B cell (primary cell): Measurements from ENCODE around the gene NUP210L. TPM values are rescaled to one million over a fixed set of nuclear protein-coding genes. Genes with fewer than 3 reads are reported as not detected.
"Not testable (repeated sequence)": the region's sequence is repeated elsewhere in the genome, so short reads cannot be mapped to it uniquely, and the experiment has no call there.

Experiments used
- ATAC-seq: fragments of 200-7000 bp; cut with Tn5 transposase; one replicate; pipeline ENCODE4 v1.10.0; 2021; ENCODE audit warnings: low read depth, mild to moderate bottlenecking, moderate number of reproducible peaks, moderate library complexity
- CTCF ChIA-PET: fragments of 350-600 bp; sonication (Branson Sonifier 250); formaldehyde crosslinking; loops from one replicate; lab custom pipeline; 2021; ENCODE audit warnings: antibody characterized with exemption, inconsistent platforms; lab: Charles Lee
- POLR2A ChIA-PET: fragments of 350-600 bp; sonication (Branson Sonifier 250); formaldehyde crosslinking; loops from one replicate; lab custom pipeline; 2021; ENCODE audit warnings: antibody characterized with exemption; lab: Charles Lee
- DNase-seq: peaks from one replicate; pipeline ENCODE4 v3.0.0; 2013
- H2AFZ ChIP-seq: 2 replicates; pipeline ENCODE4 v1.6.1; 2012; ENCODE audit warnings: mild to moderate bottlenecking, low read depth, low read length; ENCODE audit not compliant: insufficient read depth, poor library complexity, severe bottlenecking
- H3K27ac ChIP-seq, 2 donors: 1 replicate in 1 of 2; 2 replicates in 1 of 2; pipeline ENCODE4 v1.5.1; 2012 to 2013; ENCODE audit warnings: low read length in 2 of 2, mild to moderate bottlenecking in 2 of 2, moderate library complexity in 1 of 2
- H3K27me3 ChIP-seq, 4 experiments: fragments of 200-600 bp in 1 of 4; sonication (generic) in 1 of 4; replicated peaks in 1 of 4; 1 replicate in 2 of 4; 2 replicates in 2 of 4; pipeline versions ENCODE4 v1.6.1 to v1.7.0; 2013 to 2016; ENCODE audit warnings: low read length in 3 of 4, mild to moderate bottlenecking in 2 of 4, mixed read lengths in 1 of 4, moderate library complexity in 1 of 4; ENCODE audit not compliant: insufficient read depth in 4 of 4, control insufficient read depth in 3 of 4; ENCODE audit errors: control extremely low read depth in 1 of 4
- H3K36me3 ChIP-seq, 2 experiments: replicated peaks in 1 of 2; 1 replicate in 1 of 2; 2 replicates in 1 of 2; pipeline versions ENCODE4 v1.6.1 to v1.7.1; 2013; ENCODE audit warnings: low read length in 1 of 2; ENCODE audit not compliant: insufficient read depth in 2 of 2, control insufficient read depth in 1 of 2; ENCODE audit errors: control extremely low read depth in 1 of 2, extremely low read depth in 1 of 2
- H3K4me1 ChIP-seq, 2 donors: fragments of 200-600 bp in 1 of 2; sonication (generic) in 1 of 2; 1 replicate in 1 of 2; 2 replicates in 1 of 2; pipeline versions ENCODE4 v1.5.1 to v1.6.1; 2013 to 2017; ENCODE audit warnings: low read length in 2 of 2; ENCODE audit not compliant: control insufficient read depth in 2 of 2, insufficient read depth in 2 of 2
- H3K4me2 ChIP-seq: replicated peaks from 2 replicates; pipeline ENCODE3; 2012; ENCODE audit warnings: mild to moderate bottlenecking, low read depth, low read length; ENCODE audit not compliant: poor library complexity, severe bottlenecking
- H3K4me3 ChIP-seq, 5 experiments: fragments of 200-600 bp in 1 of 5; sonication (generic) in 1 of 5; 1 replicate in 3 of 5; 2 replicates in 2 of 5; pipeline versions ENCODE4 v1.5.1 to v1.7.0; 2011 to 2016; ENCODE audit warnings: low read length in 4 of 5, mild to moderate bottlenecking in 4 of 5, low read depth in 2 of 5, control low read depth in 1 of 5, moderate library complexity in 1 of 5; ENCODE audit not compliant: insufficient read depth in 1 of 5; ENCODE audit errors: control extremely low read depth in 1 of 5, extremely low read depth in 1 of 5
- H3K79me2 ChIP-seq: fragments of 200-600 bp; sonication (generic); one replicate; pipeline ENCODE4 v1.6.0; 2016; ENCODE audit warnings: low read length; ENCODE audit not compliant: control insufficient read depth, insufficient read depth
- H3K9ac ChIP-seq: fragments of 200-600 bp; sonication (generic); 2 replicates; pipeline ENCODE4 v1.6.1; 2017; ENCODE audit warnings: mild to moderate bottlenecking, low read length, moderate library complexity
- H3K9me3 ChIP-seq, 3 donors: one replicate each; pipeline versions ENCODE4 v1.6.1 to v1.7.1; 2013; ENCODE audit warnings: low read length in 2 of 3; ENCODE audit not compliant: control insufficient read depth in 2 of 3, insufficient read depth in 1 of 3; ENCODE audit errors: control extremely low read depth in 1 of 3
- H4K20me1 ChIP-seq: 2 replicates; pipeline ENCODE4 v1.6.0; 2012; ENCODE audit warnings: mild to moderate bottlenecking, low read length; ENCODE audit not compliant: insufficient read depth, control insufficient read depth, poor library complexity, severe bottlenecking
- H3K27ac Mint-ChIP-seq: one replicate; pipeline ENCODE4 v1.8.0; 2021; ENCODE audit warnings: mixed read lengths
- H3K27me3 Mint-ChIP-seq: one replicate; pipeline ENCODE4 v1.8.0; 2021; ENCODE audit warnings: mixed read lengths
- H3K4me1 Mint-ChIP-seq: one replicate; pipeline ENCODE4 v1.8.0; 2021; ENCODE audit warnings: mixed read lengths
- H3K4me3 Mint-ChIP-seq: one replicate; pipeline ENCODE4 v1.8.0; 2021; ENCODE audit warnings: mixed read lengths
- H3K9me3 Mint-ChIP-seq: one replicate; pipeline ENCODE4 v1.8.0; 2022; ENCODE audit warnings: mixed read lengths; ENCODE audit not compliant: insufficient read depth
- CTCF ChIP-seq: fragments of 200-600 bp; IDR thresholded peaks from one replicate; pipeline ENCODE4 v1.8.0; 2022; ENCODE audit warnings: antibody characterized with exemption, mild to moderate bottlenecking
- EZH2 ChIP-seq: IDR thresholded peaks from 2 replicates; pipeline ENCODE4 v1.6.1; 2012; ENCODE audit warnings: borderline replicate concordance, low read depth, mild to moderate bottlenecking, moderate library complexity, low read length; ENCODE audit not compliant: insufficient read depth, poor library complexity, severe bottlenecking
- WGBS: methylation state at CpG from one replicate; pipeline ENCODE4 v1.1.5; 2013; ENCODE audit warnings: missing lambda C conversion rate; ENCODE audit not compliant: insufficient coverage; 5-methylcytosine and 5-hydroxymethylcytosine counted together
- intact Hi-C: fragments of 100-400 bp; cut with micrococcal nuclease; formaldehyde crosslinking; loops from one replicate; pipeline ENCODE4 v1.10.0; 2022
- polyA plus RNA-seq: library from polyadenylated mRNA; depleted of rRNA; stranded (reverse); fragments of >200 nt; gene quantifications from 2 replicates; pipeline ENCODE4 v1.2.3, GENCODE V29; 2012
- total RNA-seq, 2 donors: library from RNA; stranded (reverse); fragments of 120-200 nt in 1 of 2; gene quantifications; 1 replicate in 1 of 2; 2 replicates in 1 of 2; pipeline versions ENCODE4 v1.2.3 to v1.2.4, GENCODE V29; 2013 to 2022

NUP210L gene
- total and polyA plus RNA-seq, 2 donors (not counting 1 experiment from before 2014, with no cell fraction given): 0.04 to 0.20 TPM

- peaks cover under 1% of the 10 kb centered on the region for H3K79me2 ChIP-seq
- DNase-seq (no peak), ATAC-seq (no peak)
- H3K4me2 ChIP-seq: no peak overlapping the region
- peak overlapping the region; percentile 23 for H3K27ac Mint-ChIP-seq
- H3K27me3 Mint-ChIP-seq: no peaks in the 10 kb centered on the region
- peak overlapping the region; percentile 38 for H3K4me3 Mint-ChIP-seq
- H3K4me1 ChIP-seq: peaks cover 15 to 24% of the 10 kb centered on the region in 2 donors
- H3K4me1 Mint-ChIP-seq: peaks cover 28% of the 10 kb centered on the region
- H3K4me3 ChIP-seq: no peak overlapping the region
- H3K36me3 ChIP-seq: no peaks in the 10 kb centered on the region
- ChIA-PET CTCF (interaction anchor here (0.6 to 6.2 kb wide), 15 partner anchors 7 to 473 kb away, joined by 3 to 103 read pairs (median 22); partner anchors contain the start of genes DENND4B and JTB), POLR2A (interaction anchor here (1.4 to 3.7 kb wide), 2 partner anchors 38 to 350 kb away, joined by 4 to 18 read pairs; partner anchors contain the start of gene DENND4B)
- H3K9me3 Mint-ChIP-seq: no peaks in the 10 kb centered on the region
- no peaks in the 10 kb centered on the region for H3K9me3 ChIP-seq
- no peak overlapping the region for H3K9ac ChIP-seq
- intact Hi-C loops: no loop called here
- no peak for TF ChIP-seq CTCF
- no peak for TF ChIP-seq EZH2
- no peak overlapping the region for H3K27ac ChIP-seq
- no peak overlapping the region for H2AFZ ChIP-seq
- WGBS: 100% methylated on average over 2 of the region's 6 CpGs
- H4K20me1 ChIP-seq: no peaks in the 10 kb centered on the region
- no peaks in the 10 kb centered on the region for H3K27me3 ChIP-seq
These were observed 170.6 kb downstream of the NUP210L start for GRCh38 chr1:153984123-153984894.

GRCh38 chr1:153981735-153982134, 173.1 kb downstream of the NUP210L start:
- ATAC-seq: not testable (repeated sequence)

GRCh38 chr1:153979091-153979490, 175.8 kb downstream of the NUP210L start:
- H3K27ac Mint-ChIP-seq, H3K27ac ChIP-seq, H3K9me3 ChIP-seq, H3K9me3 Mint-ChIP-seq, H3K9ac ChIP-seq, ATAC-seq, H2AFZ ChIP-seq, H3K4me3 Mint-ChIP-seq, H3K27me3 Mint-ChIP-seq, H3K4me2 ChIP-seq, DNase-seq, H3K4me3 ChIP-seq, H3K27me3 ChIP-seq, H4K20me1 ChIP-seq: not testable (repeated sequence)
- H3K4me1 Mint-ChIP-seq: peaks cover 33% of the 10 kb centered on the region
- ChIA-PET CTCF (interaction anchor here (0.5 to 5.2 kb wide), 7 partner anchors 7 to 413 kb away, joined by 3 to 46 read pairs (median 6); partner anchors contain the start of genes DENND4B, RAB13, RPS27 and S100A2), POLR2A (interaction anchor here (2.0 to 2.4 kb wide), 2 partner anchors 12 to 196 kb away, joined by 5 to 20 read pairs; partner anchors contain the start of gene RPS27)
- Histone ChIP-seq H3K4me1 (peaks cover 16 to 22% of the 10 kb centered on the region in 2 donors), H3K36me3 (peaks cover 0 to 16% of the 10 kb centered on the region in 2 experiments), H3K79me2 (peaks cover 29% of the 10 kb centered on the region)
- 98% methylated on average over 7 of the region's 12 CpGs for WGBS
- intact Hi-C loops: loop anchor here (5.0 kb wide), 1 partner anchor 578 kb away; the partner anchor contains the start of gene UBE2Q1

More at GRCh38 chr1:153981735-153982134, 173.1 kb downstream of the NUP210L start:
- H3K9ac ChIP-seq, intact Hi-C loops, H3K4me3 Mint-ChIP-seq, H3K9me3 ChIP-seq, H3K36me3 ChIP-seq, H4K20me1 ChIP-seq, H3K27me3 ChIP-seq, H3K4me2 ChIP-seq, H3K4me3 ChIP-seq, H2AFZ ChIP-seq, H3K9me3 Mint-ChIP-seq, H3K27ac ChIP-seq, DNase-seq, H3K27me3 Mint-ChIP-seq, H3K27ac Mint-ChIP-seq, POLR2A ChIA-PET: not testable (repeated sequence)
- Histone ChIP-seq H3K4me1 (peaks cover 19 to 24% of the 10 kb centered on the region in 2 donors), H3K79me2 (peaks cover 15% of the 10 kb centered on the region)
- CTCF ChIA-PET: interaction anchor here (1.2 kb wide), 1 partner anchor 160 kb away, joined by 3 read pairs; no protein-coding TSS in a partner anchor
- 100% methylated on average over 1 of the region's 2 CpGs for WGBS
- H3K4me1 Mint-ChIP-seq: peaks cover 38% of the 10 kb centered on the region
